ENCODE results near the gene MRGPRD. TPM values are rescaled to one million over a fixed set of nuclear protein-coding genes. Genes with fewer than 3 reads are reported as not detected.

The MRGPRD gene
- total and polyA plus RNA-seq, 10 of the 15 experiments (the other 5 are each of a cell fraction or from before 2014, with no cell fraction given): not detected

DNA sequence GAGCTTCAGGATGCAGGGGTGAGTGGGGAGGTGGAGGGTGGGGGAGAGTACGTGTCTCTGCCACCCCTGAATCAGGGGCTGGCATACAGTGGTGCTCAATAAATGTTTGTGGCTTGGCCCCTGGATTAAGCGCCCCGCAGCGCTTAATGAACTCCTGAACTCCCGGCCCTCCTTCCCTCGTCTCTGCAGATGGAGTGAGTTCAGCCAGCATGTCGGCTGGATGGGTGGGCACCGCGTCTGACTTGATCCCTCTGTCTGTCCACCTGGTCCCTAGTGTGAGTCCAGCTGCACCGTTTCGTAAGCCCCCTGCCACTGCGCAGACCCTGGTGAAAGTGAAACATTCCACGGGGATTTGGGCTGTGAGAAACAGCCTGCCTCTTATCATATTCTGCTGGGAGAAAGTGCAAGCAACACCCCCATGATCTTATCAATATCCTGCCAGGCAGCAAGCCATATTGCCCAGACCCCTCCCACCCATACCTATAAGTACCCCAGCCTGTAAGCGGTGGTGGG, 12.0 kb upstream of the MRGPRD start (continued):
- no peak for TF ChIP-seq IRF4 (IDR thresholded peaks at IDR 0.05; ENCODE audit: low read depth, low read length)
- no peak for TF ChIP-seq ZBTB4 (CRISPR knock-in tag; IDR thresholded peaks at IDR 0.05)
- no peak for TF ChIP-seq ZZZ3 (IDR thresholded peaks at IDR 0.05; ENCODE audit: control insufficient read depth, insufficient read length, low read depth)
- no peak for TF ChIP-seq MYB (IDR thresholded peaks at IDR 0.05; ENCODE audit: borderline replicate concordance, low read depth, low read length)
- no peak for TF ChIP-seq CBX5 (IDR thresholded peaks at IDR 0.05; ENCODE audit: low read depth)
- no peak for TF ChIP-seq ZBED1 (IDR thresholded peaks at IDR 0.05; ENCODE audit: borderline replicate concordance)
- TF ChIP-seq, protein P1, sequence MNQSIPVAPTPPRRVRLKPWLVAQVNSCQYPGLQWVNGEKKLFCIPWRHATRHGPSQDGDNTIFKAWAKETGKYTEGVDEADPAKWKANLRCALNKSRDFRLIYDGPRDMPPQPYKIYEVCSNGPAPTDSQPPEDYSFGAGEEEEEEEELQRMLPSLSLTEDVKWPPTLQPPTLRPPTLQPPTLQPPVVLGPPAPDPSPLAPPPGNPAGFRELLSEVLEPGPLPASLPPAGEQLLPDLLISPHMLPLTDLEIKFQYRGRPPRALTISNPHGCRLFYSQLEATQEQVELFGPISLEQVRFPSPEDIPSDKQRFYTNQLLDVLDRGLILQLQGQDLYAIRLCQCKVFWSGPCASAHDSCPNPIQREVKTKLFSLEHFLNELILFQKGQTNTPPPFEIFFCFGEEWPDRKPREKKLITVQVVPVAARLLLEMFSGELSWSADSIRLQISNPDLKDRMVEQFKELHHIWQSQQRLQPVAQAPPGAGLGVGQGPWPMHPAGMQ (IDR thresholded peaks at IDR 0.05; ENCODE audit: borderline replicate concordance): no peak

Data from GM12878 (cell line).